ENCODE data around the gene PRRT4. TPM values are rescaled to one million over a fixed set of nuclear protein-coding genes. Genes with fewer than 3 reads are reported as not detected.

Gene PRRT4
- 0.22 TPM for polyA plus RNA-seq (2013, experiment 1 of 2; ENCODE audit: insufficient read length)
- 1.0 TPM for polyA plus RNA-seq (2013, experiment 2 of 2; ENCODE audit: insufficient read length)

GRCh38 chr7:128361411-128362379, at the start of gene PRRT4:
Gene PRRT4 (minus strand): TSS chr7:128361690.
- peak; percentile 9 for DNase-seq

- DNase-seq, result no peak
Observed at GRCh38 chr7:128410451-128410753, 48.9 kb upstream of the PRRT4 start.

GRCh38 chr7:128409596-128410450, 48.3 kb upstream of the PRRT4 start, which contains the start of gene IMPDH1:
Gene IMPDH1 (minus strand): TSS chr7:128409982. CDS start chr7:128409901, 81 bp downstream.
- peak; percentile 85 for DNase-seq

- no peak for DNase-seq
Observed at GRCh38 chr7:128408709-128409595, 47.5 kb upstream of the PRRT4 start.

GRCh38 chr7:128407751-128408708, 46.5 kb upstream of the PRRT4 start:
- no peak for DNase-seq

GRCh38 chr7:128407233-128407589, 45.7 kb upstream of the PRRT4 start:
- DNase-seq, result no peak

GRCh38 chr7:128406314-128407232, 45.1 kb upstream of the PRRT4 start:
- no peak for DNase-seq

GRCh38 chr7:128405471-128406313, 44.2 kb upstream of the PRRT4 start:
- peak; percentile 47 for DNase-seq

- DNase-seq, result peak; percentile 18
Observed at GRCh38 chr7:128404886-128405470, 43.5 kb upstream of the PRRT4 start.

GRCh38 chr7:128404143-128404681, 42.7 kb upstream of the PRRT4 start:
- DNase-seq, result no peak

- DNase-seq, result no peak
Observed at GRCh38 chr7:128403676-128404075, 42.2 kb upstream of the PRRT4 start.

- no peak for DNase-seq
Observed at GRCh38 chr7:128402356-128402755, 40.9 kb upstream of the PRRT4 start.

- no peak for DNase-seq
Observed at GRCh38 chr7:128400566-128400965, 39.1 kb upstream of the PRRT4 start.

- no peak for DNase-seq
Observed at GRCh38 chr7:128399991-128400390, 38.5 kb upstream of the PRRT4 start.

GRCh38 chr7:128398841-128399135, 37.3 kb upstream of the PRRT4 start:
- no peak for DNase-seq

GRCh38 chr7:128398016-128398840, 36.7 kb upstream of the PRRT4 start:
- DNase-seq, result peak; percentile 47

GRCh38 chr7:128396357-128396756, 34.9 kb upstream of the PRRT4 start:
- no peak for DNase-seq
